SH-SY5Y (cell line): Measurements from ENCODE around the gene CITED2.

Experiments
- GATA2 ChIP-seq: IDR thresholded peaks from 2 replicates; pipeline ENCODE4 v1.6.1; 2011; ENCODE audit warnings: mild to moderate bottlenecking, low read depth, low read length
- GATA3 ChIP-seq: IDR thresholded peaks from 2 replicates; pipeline ENCODE4 v1.6.1; 2011; ENCODE audit warnings: low read depth, mild to moderate bottlenecking, low read length, moderate library complexity

- TF ChIP-seq GATA3 (no peak), GATA2 (no peak)
Observed at GRCh38 chr6:139390447-139390846, 16.0 kb upstream of the CITED2 start.
